Hepatocyte (in vitro differentiated cells): ENCODE data around the gene SRC.

Experiments used
- CTCF ChIP-seq: fragments of 200-600 bp; sonication (generic); IDR thresholded peaks from 2 replicates; pipeline ENCODE4 v1.5.1; 2016; ENCODE audit warnings: antibody characterized with exemption, mild to moderate bottlenecking; ENCODE audit not compliant: poor library complexity
- EZH2phosphoT487 ChIP-seq: fragments of 200-600 bp; sonication (generic); IDR thresholded peaks from one replicate; pipeline ENCODE4 v1.6.1; 2018; ENCODE audit warnings: antibody characterized with exemption, mild to moderate bottlenecking, low read depth, moderate library complexity; ENCODE audit not compliant: unreplicated experiment, severe bottlenecking

- TF ChIP-seq EZH2phosphoT487 (no peak), CTCF (no peak)
These were observed 49.6 kb upstream of the SRC start for GRCh38 chr20:37296371-37296770.
